ENCODE results near the gene NME5.

DNA sequence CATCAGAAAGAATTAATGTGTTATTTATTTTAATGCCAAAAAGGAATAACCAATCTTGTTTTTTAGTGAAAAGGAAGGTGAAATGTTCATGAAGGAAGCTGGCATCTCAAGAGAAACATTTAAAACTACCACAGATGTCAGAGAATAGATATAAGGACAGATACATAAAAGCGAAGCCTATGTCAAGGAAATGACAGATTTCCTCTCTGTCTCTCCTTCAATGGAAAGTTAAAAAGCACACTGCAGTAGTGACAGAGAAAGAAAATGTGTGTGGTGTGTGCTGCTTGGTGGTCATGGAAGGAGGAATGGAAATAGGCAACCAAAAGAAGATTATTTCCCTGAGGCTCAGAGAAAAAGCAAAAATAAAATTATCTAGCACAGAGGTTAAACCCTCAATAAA, 46.2 kb downstream of the NME5 start:
- no peak for TF ChIP-seq POLR2A (IDR thresholded peaks at IDR 0.05)
- TF ChIP-seq POLR2AphosphoS5 (IDR thresholded peaks at IDR 0.05): no peak

All from prostate gland (tissue), 1 donor.